Myocyte (in vitro differentiated cells): ENCODE data around the gene RASA1. TPM values are rescaled to one million over a fixed set of nuclear protein-coding genes. Genes with fewer than 3 reads are reported as not detected.

Experiments
- DNase-seq: peaks from one replicate; pipeline ENCODE4 v3.0.0-alpha.2; 2012; ENCODE audit warnings: low read depth
- total RNA-seq: library from RNA; depleted of rRNA; stranded (reverse); fragments of >200 nt; gene quantifications from 2 replicates; pipeline ENCODE4 v1.2.3, GENCODE V29; 2014

Gene RASA1
- total RNA-seq, 1 donor from 2014 or later, result 55.8 TPM

- DNase-seq, result no peak
Measured at GRCh38 chr5:87438231-87438630, 170.5 kb downstream of the RASA1 start.

Other genes with a start within 250 kb of the RASA1 start
- gene CCNH, start 145.0 kb downstream of the RASA1 start, total RNA-seq, result 46.2 and 56.7 TPM in 2 replicates